ENCODE data around the gene MYH3. TPM values are rescaled to one million over a fixed set of nuclear protein-coding genes. Genes with fewer than 3 reads are reported as not detected.

Gene MYH3
- total RNA-seq (2022; extraction: Qiagen RNA extraction; ENCODE audit: low read depth), result 0.44 to 1.4 TPM (median 1.2 TPM) in 5 replicates

GRCh38 chr17:10657148-10657547 lies at the start of gene MYH3:
Gene MYH3 (minus strand): TSS chr17:10657309. CDS start chr17:10655064, 2,245 bp downstream.

GRCh38 chr17:10697092-10698081 lies 40.3 kb upstream of the MYH3 start, which contains the start of the genes ADPRM and SCO1:
Gene ADPRM (plus strand): TSS chr17:10697594. CDS start chr17:10704927, 7,333 bp downstream.
Gene SCO1 (minus strand): TSS chr17:10697533. CDS start chr17:10697507, 26 bp downstream.

Other genes with a start within 250 kb of the MYH3 start
- not detected in 5 replicates for gene MYH8, start 235.4 kb downstream of the MYH3 start, total RNA-seq (2022; extraction: Qiagen RNA extraction; ENCODE audit: low read depth)
- not detected in 5 replicates for gene MYH4, start 187.8 kb downstream of the MYH3 start, total RNA-seq (2022; extraction: Qiagen RNA extraction; ENCODE audit: low read depth)
- gene MYH1, start 138.8 kb downstream of the MYH3 start, total RNA-seq (2022; extraction: Qiagen RNA extraction; ENCODE audit: low read depth), result not detected in 5 replicates
- gene MYH2, start 107.7 kb downstream of the MYH3 start, total RNA-seq (2022; extraction: Qiagen RNA extraction; ENCODE audit: low read depth), result not detected in 5 replicates
- 50.9 to 59.5 TPM (median 58.3 TPM) in 5 replicates for gene SCO1, start 40.2 kb upstream of the MYH3 start, total RNA-seq (2022; extraction: Qiagen RNA extraction; ENCODE audit: low read depth)
- gene ADPRM, start 40.3 kb upstream of the MYH3 start, total RNA-seq (2022; extraction: Qiagen RNA extraction; ENCODE audit: low read depth), result 6.3 to 8.6 TPM (median 8.3 TPM) in 5 replicates
- gene TMEM220, start 72.7 kb upstream of the MYH3 start, total RNA-seq (2022; extraction: Qiagen RNA extraction; ENCODE audit: low read depth), result 1.4 to 4.1 TPM (median 2.5 TPM) in 5 replicates
- not detected in 5 replicates for gene TMEM238L, start 146.8 kb upstream of the MYH3 start, total RNA-seq (2022; extraction: Qiagen RNA extraction; ENCODE audit: low read depth)
- not detected in 5 replicates for gene PIRT, start 180.8 kb upstream of the MYH3 start, total RNA-seq (2022; extraction: Qiagen RNA extraction; ENCODE audit: low read depth)